PFSK-1 (cell line): Measurements from ENCODE around the gene STX7.

Experiments
- FOXP2 ChIP-seq: optimal IDR thresholded peaks from 2 replicates; pipeline ENCODE3; 2011; ENCODE audit warnings: borderline replicate concordance, control low read depth, inconsistent platforms; ENCODE audit not compliant: insufficient read depth; ENCODE audit errors: extremely low read length, extremely low read depth
- REST ChIP-seq, 2 experiments: IDR thresholded peaks; 2 replicates each; pipeline versions ENCODE4 v1.6.1 to v1.8.0; 2011 to 2012; ENCODE audit warnings: low read depth in 2 of 2, low read length in 2 of 2, control low read depth in 1 of 2, inconsistent platforms in 1 of 2, mild to moderate bottlenecking in 1 of 2, moderate library complexity in 1 of 2; ENCODE audit not compliant: insufficient read depth in 1 of 2

- TF ChIP-seq FOXP2 (no peak), REST (IDR thresholded peaks at IDR 0.05; ENCODE audit: insufficient read depth in 1 of 2, low read depth in 2 of 2, low read length in 2 of 2) (no peak)
These were observed 111.2 kb downstream of the STX7 start for GRCh38 chr6:132401618-132402285.
